Measurements from ENCODE around the gene CD247. TPM values are rescaled to one million over a fixed set of nuclear protein-coding genes. Genes with fewer than 3 reads are reported as not detected.

Gene CD247
- total RNA-seq, 1 experiment from 2014 or later = 9.3 TPM

DNA sequence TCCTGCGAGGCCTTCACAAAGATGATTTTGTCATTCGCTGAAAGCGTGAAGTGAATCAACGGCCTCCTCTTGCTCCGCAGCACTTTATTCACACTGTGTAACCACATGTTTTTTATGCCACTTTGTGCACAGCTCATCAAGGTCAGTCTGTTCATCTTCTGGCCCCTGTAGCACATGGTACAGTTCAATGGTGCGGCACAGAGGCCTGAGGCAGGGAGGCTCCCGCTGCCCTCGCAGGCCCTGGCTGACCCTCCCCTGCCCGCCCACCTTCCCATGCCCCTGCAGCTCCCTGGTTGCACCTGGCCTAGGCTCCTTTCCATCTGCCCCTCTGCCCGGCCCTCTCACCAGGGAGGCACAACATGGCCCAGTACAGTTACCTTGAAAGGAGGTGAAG lies 87.5 kb downstream of the CD247 start:
- DNase-seq (ENCODE audit: low spot score) = no peak
- in situ Hi-C loops (cut with HindIII; ENCODE audit: low sequenced_read_pairs) = no loop called here

DNA sequence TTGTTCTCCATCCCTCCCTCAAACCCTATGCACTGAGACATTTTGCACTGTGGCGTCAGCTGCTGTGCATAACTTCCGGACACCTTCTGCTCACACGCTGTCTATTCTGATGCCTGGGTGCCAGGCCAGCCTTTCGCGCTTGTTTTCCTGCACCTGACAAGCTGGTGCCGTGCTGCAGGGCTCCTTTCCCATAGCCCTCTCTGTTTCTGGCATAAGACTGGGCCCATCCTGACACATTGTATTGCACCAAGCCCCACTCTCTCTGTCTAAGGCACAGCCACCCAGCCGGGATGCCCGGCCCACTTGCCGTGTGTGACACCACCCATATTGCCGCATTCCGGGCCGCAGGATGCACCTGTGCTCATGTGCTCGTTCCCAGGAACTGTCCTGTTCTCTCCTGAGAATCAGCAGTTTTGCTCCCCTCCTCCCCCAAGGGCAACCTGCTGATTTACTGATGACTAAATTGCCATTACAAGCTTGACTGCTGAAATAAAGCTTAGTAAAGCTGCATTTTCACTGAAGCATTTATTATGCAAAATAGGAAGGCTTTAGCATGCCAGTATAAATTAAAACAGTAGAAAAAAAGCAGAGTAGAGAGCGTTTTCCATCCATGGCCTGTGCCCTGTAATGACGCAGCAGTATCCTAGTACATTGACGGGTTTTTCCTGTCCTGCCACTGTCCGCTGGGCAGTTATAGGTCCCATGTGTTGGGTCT lies 88.0 kb downstream of the CD247 start:
- peak; percentile 67 for DNase-seq (ENCODE audit: low spot score)
- in situ Hi-C loops (cut with HindIII; ENCODE audit: low sequenced_read_pairs) = no loop called here

DNA sequence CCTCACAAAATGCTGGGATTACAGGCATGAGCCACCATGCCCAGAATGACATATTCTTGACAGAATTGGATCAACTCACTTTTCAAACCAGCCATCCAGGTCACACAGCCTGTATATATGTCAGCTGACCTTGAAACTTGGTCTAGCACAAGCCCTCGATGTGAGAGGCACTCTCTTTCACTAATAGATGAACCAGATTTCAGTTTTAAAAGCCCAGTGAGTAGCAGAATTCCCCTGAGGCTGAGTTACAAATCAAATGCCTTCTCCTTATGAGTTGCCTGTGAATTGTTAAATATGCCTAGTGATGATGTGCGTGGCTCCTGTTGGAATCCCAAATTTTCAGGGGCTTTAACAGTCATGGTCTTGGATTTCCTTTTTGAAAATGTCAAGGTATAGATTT lies 88.7 kb downstream of the CD247 start:
- in situ Hi-C loops (cut with HindIII; ENCODE audit: low sequenced_read_pairs) = no loop called here
- no peak for DNase-seq (ENCODE audit: low spot score)

DNA sequence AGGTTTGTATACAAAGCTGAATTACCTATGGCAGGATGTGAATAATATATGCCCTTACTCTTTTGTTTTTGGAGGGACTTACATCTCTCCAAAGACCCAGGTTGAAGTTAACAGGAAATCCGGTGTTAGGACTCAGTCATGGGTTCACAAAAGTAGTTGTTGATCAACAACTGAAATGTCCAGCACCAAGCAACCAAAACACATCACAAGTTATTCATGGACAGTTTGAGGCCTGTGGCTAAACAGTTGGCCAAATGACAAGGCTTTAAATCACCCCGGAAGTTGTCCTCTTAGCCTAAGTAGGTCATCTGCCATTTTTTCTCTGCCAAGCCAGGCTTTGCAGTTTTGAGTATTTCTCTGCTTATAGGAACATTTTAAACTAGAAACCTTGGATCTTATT lies 89.9 kb downstream of the CD247 start:
- in situ Hi-C loops (cut with HindIII; ENCODE audit: low sequenced_read_pairs) = no loop called here
- no peak for DNase-seq (ENCODE audit: low spot score)

DNA sequence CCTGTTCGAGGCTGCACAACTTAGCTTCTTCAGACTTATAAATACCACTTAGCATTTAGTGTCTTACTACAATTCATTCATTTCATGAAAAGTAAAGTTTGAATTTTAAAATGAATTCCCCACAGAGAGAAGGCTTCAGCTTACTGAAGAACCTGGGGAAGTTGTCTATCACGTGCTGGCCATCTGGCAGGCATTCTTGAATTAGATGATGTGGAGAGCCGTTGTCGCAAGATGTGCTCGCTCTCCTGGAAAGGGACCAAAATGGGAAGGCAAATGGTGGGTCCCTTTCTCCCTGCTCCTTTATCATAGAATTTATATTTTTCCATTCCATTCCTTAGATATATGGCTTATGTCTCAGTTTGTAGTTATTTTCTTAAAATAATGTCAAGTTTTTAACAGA lies 90.5 kb downstream of the CD247 start:
- in situ Hi-C loops (cut with HindIII; ENCODE audit: low sequenced_read_pairs) = no loop called here
- DNase-seq (ENCODE audit: low spot score) = peak; percentile 53

DNA sequence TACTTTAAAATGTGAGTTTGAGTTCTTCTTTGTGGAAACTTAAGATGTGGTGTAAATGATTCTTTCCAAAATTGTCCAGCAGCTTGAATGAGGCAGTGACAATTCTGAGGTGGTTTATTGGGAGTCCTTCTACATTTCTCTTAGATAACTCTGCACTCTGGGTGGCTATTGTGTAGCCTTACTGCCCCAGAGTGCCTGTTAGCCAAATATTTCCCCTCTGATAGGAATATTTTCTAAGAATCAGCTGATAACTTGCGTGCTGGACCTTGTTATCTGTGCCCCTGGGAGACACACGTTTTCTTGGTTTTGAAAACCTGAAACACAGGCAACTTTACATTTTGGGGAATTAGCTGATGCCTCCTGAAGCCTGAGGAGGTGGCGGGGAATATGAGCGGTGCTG lies 91.6 kb downstream of the CD247 start:
- DNase-seq (ENCODE audit: low spot score) = no peak
- in situ Hi-C loops (cut with HindIII; ENCODE audit: low sequenced_read_pairs) = no loop called here

DNA sequence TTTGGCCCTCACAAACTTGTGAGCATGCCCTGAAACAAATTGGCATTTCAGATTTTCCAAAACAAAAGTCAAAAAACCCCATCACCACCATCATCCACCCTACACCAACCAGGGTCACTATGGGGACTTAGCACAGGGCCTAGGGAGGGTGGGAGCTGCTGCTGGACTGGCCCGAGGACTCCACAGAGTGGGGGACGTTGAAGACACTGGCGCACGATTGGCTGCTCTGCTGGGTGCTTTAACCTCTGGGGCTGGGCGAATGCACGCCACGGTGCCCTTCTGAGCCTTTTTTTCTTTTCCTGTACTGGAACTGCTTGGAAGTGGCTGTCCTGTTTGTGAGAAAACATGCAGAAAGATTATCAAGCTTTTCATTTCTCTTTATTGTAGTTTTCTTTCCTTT lies 92.8 kb downstream of the CD247 start:
- DNase-seq (ENCODE audit: low spot score) = no peak
- in situ Hi-C loops (cut with HindIII; ENCODE audit: low sequenced_read_pairs) = no loop called here

DNA sequence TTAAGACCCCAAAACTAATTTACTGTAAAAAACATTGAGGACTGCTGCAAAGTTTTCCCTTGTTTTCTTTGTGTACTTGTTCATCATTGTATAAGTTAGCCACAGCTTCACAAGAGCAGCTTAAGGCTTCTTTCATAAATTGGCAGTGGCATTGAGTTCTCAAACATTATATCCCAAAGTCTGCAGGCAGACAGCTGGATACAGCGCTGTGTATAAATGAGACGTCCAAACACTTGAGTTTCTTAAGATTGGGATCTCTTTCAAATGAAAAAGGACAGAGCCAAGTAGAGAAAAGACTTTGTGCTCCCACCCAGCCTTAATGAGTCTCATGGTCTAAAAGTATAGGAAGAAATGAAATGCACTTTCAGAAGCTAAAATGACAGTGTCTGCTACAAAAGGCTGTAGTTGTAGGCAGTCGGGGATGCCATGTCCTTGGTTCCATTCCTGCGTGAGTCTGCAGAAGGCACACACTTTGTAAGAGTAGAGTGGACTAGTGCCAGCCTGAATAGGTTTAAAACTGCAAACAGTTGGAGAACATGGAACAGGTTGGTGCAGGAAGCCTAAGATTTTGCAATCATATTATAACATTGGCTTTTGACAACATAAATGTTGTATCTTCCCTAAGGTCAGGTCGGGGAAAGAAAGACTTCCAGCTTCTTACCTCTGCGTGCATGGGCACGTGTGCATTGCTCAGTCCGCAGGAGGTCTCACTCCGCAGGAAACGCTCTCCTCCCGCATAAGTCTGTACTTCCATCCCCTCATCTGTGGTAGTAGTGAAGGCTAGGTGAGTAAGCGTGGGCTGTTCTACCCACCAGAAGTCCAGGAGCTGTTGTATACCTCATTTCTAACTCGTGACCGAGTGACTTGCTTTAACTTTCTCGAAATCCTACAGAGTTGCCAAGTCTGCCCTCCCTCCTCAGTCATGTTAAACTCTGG lies 94.4 kb downstream of the CD247 start:
- DNase-seq (ENCODE audit: low spot score) = no peak
- in situ Hi-C loops (cut with HindIII; ENCODE audit: low sequenced_read_pairs) = loop anchor here (25.0 kb wide), 1 partner anchor 362 kb away; no protein-coding TSS in a partner anchor

DNA sequence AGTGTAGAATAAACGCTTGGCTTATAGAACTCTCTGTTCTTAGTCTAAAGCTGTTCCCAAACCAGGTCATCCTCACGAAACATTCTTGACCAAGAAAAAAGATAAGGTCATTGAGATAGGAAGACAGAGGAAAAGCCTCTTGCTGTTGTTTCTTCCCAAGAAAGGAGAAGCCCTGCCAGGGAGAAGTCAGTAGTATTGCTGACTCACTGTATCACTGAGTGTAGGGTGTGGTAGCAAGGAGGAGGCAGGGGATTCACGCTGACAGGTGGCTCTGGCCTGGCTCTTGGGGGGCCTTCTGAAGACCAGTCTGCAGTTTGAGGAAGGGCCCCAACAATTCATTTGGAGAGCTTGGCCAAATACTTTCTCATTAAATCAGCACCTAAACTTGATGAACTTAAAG lies 97.8 kb downstream of the CD247 start:
- in situ Hi-C loops (cut with HindIII; ENCODE audit: low sequenced_read_pairs) = loop anchor here (25.0 kb wide), 1 partner anchor 358 kb away; no protein-coding TSS in a partner anchor
- no peak for DNase-seq (ENCODE audit: low spot score)

DNA sequence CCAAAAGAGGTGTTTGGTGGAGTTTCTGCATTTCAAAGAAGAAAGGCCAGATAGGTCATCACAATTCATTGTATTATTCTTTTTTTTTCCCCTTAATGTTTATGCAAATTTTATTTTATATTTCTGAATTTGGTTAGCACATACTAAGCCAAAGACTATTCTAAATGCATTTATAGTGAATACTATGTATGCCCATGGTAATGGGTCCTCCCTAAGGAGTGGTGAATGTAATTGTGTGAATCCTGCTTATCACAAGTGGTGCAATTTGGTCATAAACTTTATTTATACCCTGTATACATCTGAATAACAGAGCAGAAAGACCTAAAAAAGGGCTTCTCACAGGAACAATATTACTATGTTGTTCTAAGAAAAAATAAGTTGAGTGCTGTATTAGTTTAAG lies 99.1 kb downstream of the CD247 start:
- in situ Hi-C loops (cut with HindIII; ENCODE audit: low sequenced_read_pairs) = loop anchor here (25.0 kb wide), 1 partner anchor 357 kb away; no protein-coding TSS in a partner anchor
- DNase-seq (ENCODE audit: low spot score) = no peak

DNA sequence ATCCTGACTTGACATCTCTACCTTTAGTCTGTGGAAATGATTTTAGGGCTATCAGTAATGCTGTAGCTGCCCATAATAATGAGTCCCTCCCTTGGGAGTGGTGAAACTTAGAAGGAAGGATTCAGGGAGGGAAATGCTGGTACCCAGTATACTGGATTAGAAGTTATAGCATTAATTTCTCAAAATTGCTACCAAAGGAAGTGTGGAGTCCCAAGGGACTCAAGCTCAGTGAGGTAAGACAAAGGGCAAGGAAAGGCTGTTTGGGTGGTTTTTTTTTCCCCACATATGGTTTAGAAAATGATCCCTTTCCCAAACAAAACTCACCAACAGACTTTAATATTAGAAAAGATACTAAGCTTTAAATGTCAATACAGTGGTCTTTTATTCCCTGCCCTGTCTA lies 99.9 kb downstream of the CD247 start:
- in situ Hi-C loops (cut with HindIII; ENCODE audit: low sequenced_read_pairs) = loop anchor here (25.0 kb wide), 1 partner anchor 356 kb away; no protein-coding TSS in a partner anchor
- no peak for DNase-seq (ENCODE audit: low spot score)

DNA sequence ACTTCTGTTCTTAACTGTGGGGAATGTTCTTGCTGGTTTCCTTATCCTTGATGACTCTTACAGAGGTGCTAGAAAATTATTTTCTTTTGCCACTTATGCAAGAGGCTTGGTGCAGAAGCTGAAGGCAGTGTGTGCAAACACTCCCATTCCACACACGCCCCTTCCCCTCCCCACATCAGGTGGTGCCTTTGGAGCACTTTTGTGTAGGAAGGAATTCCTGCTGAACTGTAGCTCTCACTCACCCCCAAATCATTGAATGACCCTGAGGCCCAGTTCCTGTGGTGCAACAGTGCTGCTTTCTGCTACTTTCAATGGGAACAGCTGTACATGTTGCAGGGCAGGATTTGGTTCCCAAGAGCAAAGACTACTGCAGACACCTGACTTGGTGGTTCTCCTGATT lies 101.8 kb downstream of the CD247 start:
- in situ Hi-C loops (cut with HindIII; ENCODE audit: low sequenced_read_pairs) = loop anchor here (25.0 kb wide), 1 partner anchor 354 kb away; no protein-coding TSS in a partner anchor
- DNase-seq (ENCODE audit: low spot score) = no peak

DNA sequence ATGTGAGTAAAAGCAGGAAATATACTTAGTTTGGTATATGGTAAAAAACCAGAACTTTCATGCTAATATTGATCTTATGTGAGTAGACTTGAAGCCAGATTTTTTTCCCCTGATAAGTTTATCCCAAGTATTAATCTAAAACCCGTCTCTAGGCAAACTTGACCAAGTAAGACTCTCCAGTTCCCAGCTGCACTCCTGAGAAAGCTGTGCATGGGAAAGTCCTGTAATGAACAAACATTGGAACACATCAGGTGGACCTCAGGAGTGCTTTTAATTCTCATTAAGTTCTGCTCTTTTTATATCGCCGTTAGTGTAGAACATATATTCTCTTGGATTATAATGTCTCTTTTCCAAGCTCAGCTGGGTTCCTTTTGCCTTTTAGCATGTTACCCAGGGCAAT lies 105.0 kb downstream of the CD247 start:
- DNase-seq (ENCODE audit: low spot score) = no peak
- in situ Hi-C loops (cut with HindIII; ENCODE audit: low sequenced_read_pairs) = loop anchor here (25.0 kb wide), 1 partner anchor 351 kb away; no protein-coding TSS in a partner anchor

DNA sequence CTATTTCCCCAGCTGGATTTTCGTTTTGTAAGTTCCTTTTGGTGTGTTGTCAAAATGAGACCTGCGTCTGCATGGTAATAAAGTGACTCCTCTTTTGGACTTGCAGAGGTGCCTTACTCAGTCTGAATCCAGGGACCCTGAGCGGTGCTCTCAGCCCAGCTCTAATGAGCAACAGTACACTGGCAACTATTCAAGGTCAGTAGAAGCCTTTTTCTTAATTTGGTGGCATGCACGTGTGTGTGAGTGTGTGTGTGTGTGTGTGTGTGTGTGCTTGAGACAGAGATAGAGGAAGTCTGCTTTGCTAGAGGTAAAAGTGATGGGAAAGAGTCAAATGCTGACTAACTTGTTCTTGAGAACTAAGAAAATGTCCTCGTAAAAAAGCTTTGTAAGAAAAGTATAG lies 105.4 kb downstream of the CD247 start:
- no peak for DNase-seq (ENCODE audit: low spot score)
- in situ Hi-C loops (cut with HindIII; ENCODE audit: low sequenced_read_pairs) = loop anchor here (25.0 kb wide), 1 partner anchor 351 kb away; no protein-coding TSS in a partner anchor

DNA sequence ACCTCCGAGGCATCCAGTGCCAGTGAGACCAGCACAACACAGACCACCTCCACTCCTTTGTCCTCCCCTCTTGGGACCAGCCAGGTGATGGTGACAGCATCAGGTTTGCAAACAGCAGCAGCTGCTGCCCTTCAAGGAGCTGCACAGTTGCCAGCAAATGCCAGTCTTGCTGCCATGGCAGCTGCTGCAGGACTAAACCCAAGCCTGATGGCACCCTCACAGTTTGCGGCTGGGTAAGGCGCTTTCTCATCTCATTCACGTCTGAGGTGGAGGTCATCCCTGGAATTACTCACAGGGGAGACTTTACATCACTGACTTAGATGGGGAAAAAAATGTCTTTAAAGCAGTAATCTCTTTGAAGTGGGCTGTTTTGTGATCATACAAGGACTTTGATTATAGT lies 106.3 kb downstream of the CD247 start:
- no peak for DNase-seq (ENCODE audit: low spot score)
- in situ Hi-C loops (cut with HindIII; ENCODE audit: low sequenced_read_pairs) = loop anchor here (25.0 kb wide), 1 partner anchor 350 kb away; no protein-coding TSS in a partner anchor

DNA sequence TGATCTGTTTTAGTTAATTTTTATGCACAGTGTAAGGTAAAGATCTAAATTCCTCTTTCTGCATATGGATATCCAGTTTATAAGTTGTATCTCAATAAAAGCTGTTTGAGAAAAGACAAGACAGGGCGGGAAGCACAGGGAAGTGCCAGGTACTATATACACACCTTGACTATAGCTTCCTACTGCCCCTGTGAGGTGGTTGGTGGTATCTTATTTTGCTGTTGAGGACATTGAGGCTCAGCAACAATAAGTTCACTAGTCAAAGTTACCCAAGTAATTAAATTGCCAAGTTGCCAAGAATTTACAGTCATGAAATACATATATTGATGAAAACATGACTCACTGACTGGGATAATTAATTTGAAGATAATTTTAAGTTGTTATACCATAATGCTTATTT lies 109.1 kb downstream of the CD247 start:
- no peak for DNase-seq (ENCODE audit: low spot score)
- in situ Hi-C loops (cut with HindIII; ENCODE audit: low sequenced_read_pairs) = loop anchor here (10.0 to 25.0 kb wide), 2 partner anchors 126 to 347 kb away; no protein-coding TSS in a partner anchor

DNA sequence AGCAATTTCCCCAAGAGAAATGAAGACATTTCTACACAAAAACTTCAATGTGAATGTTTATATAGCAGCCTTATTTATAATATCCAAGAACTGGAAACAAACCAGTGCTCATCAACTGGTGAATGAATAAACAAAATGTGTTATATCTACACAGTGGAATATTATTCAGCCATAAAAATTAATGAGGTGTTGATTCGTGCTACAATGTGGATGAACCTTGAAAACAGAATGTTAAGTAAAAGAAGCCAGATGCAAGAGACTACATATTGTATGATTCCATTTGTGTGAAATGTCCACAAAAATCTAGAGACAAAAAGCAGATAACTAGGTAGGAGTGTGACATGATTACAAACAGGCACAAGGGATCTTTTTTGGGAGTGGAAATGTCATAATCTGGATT lies 110.0 kb downstream of the CD247 start:
- in situ Hi-C loops (cut with HindIII; ENCODE audit: low sequenced_read_pairs) = loop anchor here (10.0 to 25.0 kb wide), 2 partner anchors 126 to 346 kb away; no protein-coding TSS in a partner anchor
- no peak for DNase-seq (ENCODE audit: low spot score)

DNA sequence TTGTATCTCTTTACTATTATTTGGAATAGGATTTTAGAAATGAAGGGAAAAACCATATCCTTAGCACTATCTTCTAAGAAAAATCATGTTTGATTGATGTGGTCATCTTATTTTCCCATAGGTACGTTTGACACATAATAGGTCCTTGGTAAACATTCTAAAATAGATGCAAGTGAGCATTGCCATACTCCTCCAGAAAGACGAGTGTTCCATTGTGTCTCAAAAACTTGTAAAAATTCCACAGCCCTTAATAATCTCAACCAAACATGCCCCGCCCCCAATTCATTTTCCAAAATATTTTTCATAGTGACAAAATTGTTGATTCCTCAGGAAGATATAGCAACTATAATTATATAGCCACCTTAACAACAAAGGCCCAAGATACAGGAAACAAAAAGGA lies 113.4 kb downstream of the CD247 start:
- in situ Hi-C loops (cut with HindIII; ENCODE audit: low sequenced_read_pairs) = loop anchor here (10.0 to 25.0 kb wide), 2 partner anchors 130 to 343 kb away; no protein-coding TSS in a partner anchor

DNA sequence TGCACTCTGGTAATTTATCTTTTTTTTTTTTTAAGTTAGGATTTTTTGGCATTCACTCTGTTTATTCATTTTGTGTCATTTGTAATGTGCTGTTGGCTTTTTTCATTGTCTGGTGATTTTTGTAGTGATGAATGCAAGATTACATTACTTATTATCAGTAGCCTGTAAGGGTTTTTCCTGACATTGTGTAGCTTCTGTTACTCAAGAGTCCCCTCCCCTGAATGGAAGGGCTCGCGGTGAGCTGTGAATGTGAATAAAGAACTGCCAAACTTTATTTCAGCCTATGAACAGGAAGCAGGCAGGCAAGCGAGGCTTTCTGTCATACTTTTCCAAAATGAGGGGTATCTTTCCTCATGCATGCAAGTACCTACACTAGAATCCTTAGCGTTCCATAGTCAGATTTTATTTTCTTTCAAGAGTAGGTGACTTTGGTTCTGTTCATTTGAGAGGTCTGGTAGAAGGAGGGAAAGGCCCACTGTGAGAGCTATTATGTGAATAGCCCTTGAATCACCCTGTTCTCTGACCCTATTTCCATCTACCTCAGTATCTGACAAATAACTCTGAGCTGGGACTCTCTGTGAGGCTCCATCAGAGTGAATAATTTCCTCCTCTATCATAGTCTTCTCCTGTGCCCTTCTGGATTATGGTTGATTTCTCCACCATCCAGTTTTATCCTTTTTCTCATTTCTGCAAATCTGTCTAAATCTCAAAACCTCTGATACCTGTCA lies 114.0 kb downstream of the CD247 start:
- in situ Hi-C loops (cut with HindIII; ENCODE audit: low sequenced_read_pairs) = loop anchor here (10.0 to 25.0 kb wide), 2 partner anchors 130 to 342 kb away; no protein-coding TSS in a partner anchor

More for the DNA sequence above, 113.4 kb downstream of the CD247 start:
- DNase-seq (ENCODE audit: low spot score) = no peak

More for the DNA sequence above, 114.0 kb downstream of the CD247 start:
- DNase-seq (ENCODE audit: low spot score) = no peak
